K562 (cell line): ENCODE measurements around the gene ABI2. TPM values are rescaled to one million over a fixed set of nuclear protein-coding genes. Genes with fewer than 3 reads are reported as not detected.

Source experiments
- ATAC-seq: fragments of 200-7000 bp; cut with Tn5 transposase; 3 replicates; pipeline ENCODE4 v1.9.1; 2020; ENCODE audit warnings: moderate library complexity
- BruUV-seq: library from RNA; stranded (reverse); fragments of 400-500 nt; replicated peaks from 2 replicates; lab custom pipeline; 2021; lab: Mats Ljungman, UMichigan
- CTCF ChIA-PET: fragments of 300-600 bp; formaldehyde crosslinking; extraction: SDS; loops from one replicate; lab custom pipeline; 2021; ENCODE audit warnings: low intra/inter-chr PET ratio; lab: Yijun Ruan, JAX
- POLR2A ChIA-PET: fragments of 300-600, 350-650 bp; sonication (Branson Sonifier 250); formaldehyde crosslinking; extraction: SDS; loops from one replicate; lab custom pipeline; 2021; ENCODE audit warnings: antibody characterized with exemption, inconsistent platforms; lab: Yijun Ruan, JAX
- DNase-seq, 4 experiments: peaks; one replicate each; pipeline versions ENCODE4 v3.0.0 to v3.0.0-alpha.2; 2011 to 2018; ENCODE audit warnings: low spot score in 3 of 4, mixed read lengths in 3 of 4; ENCODE audit errors: extremely low read depth in 1 of 4
- FAIRE-seq: peaks from 2 replicates; lab custom pipeline; 2011; peaks lifted over from hg19 to GRCh38; lab: Jason Lieb, UNC
- H2AFZ ChIP-seq: 2 replicates; pipeline ENCODE4 v1.6.0; 2011; ENCODE audit warnings: low read depth, low read length, control low read depth, inconsistent platforms
- H3K27ac ChIP-seq: fragments of 200-600 bp; 3 replicates; pipeline ENCODE4 v1.8.0; 2011; ENCODE audit warnings: low read depth, mild to moderate bottlenecking, control low read depth, inconsistent platforms, low read length, moderate library complexity, mixed read lengths; ENCODE audit errors: extremely low read depth
- H3K27me3 ChIP-seq, 2 experiments: fragments of 300-600 bp in 1 of 2; 2 replicates in 1 of 2; 3 replicates in 1 of 2; pipeline versions ENCODE4 v1.6.0 to v1.8.0; 2011; ENCODE audit warnings: inconsistent platforms in 2 of 2, low read length in 2 of 2, mild to moderate bottlenecking in 1 of 2, mixed read lengths in 1 of 2, moderate library complexity in 1 of 2; ENCODE audit not compliant: control insufficient read depth in 2 of 2, insufficient read depth in 2 of 2
- H3K36me3 ChIP-seq: fragments of 300-600 bp; 3 replicates; pipeline ENCODE4 v1.8.0; 2011; ENCODE audit warnings: mild to moderate bottlenecking, low read length, inconsistent platforms; ENCODE audit not compliant: control insufficient read depth, insufficient read depth
- H3K4me1 ChIP-seq, 2 experiments: fragments of 200-600 bp in 1 of 2; replicated peaks in 1 of 2; 2 replicates in 1 of 2; 3 replicates in 1 of 2; pipeline versions ENCODE4 v1.5.1 to v1.8.0; 2011; ENCODE audit warnings: inconsistent platforms in 2 of 2, low read length in 2 of 2, mild to moderate bottlenecking in 1 of 2, mixed read lengths in 1 of 2, moderate library complexity in 1 of 2; ENCODE audit not compliant: control insufficient read depth in 2 of 2, insufficient read depth in 2 of 2
- H3K4me2 ChIP-seq: 2 replicates; pipeline ENCODE4 v1.6.1; 2011; ENCODE audit warnings: low read length, control low read depth, inconsistent platforms, mixed read lengths; ENCODE audit not compliant: insufficient read depth
- H3K4me3 ChIP-seq: fragments of 200-600 bp; sonication (generic), shearing (Covaris generic); 2 replicates; pipeline ENCODE4 v1.5.1; 2016; ENCODE audit warnings: control low read depth, inconsistent platforms
- H3K79me2 ChIP-seq: fragments of 200-600 bp; 3 replicates; pipeline ENCODE4 v1.8.0; 2011; ENCODE audit warnings: low read length, inconsistent platforms; ENCODE audit not compliant: control insufficient read depth, insufficient read depth
- H3K9ac ChIP-seq, 2 experiments: 2 replicates each; pipeline versions ENCODE4 v1.6.0 to v1.6.1; 2011; ENCODE audit warnings: low read depth in 2 of 2, low read length in 2 of 2, control low read depth in 1 of 2, inconsistent platforms in 1 of 2, mild to moderate bottlenecking in 1 of 2, mixed read lengths in 1 of 2; ENCODE audit not compliant: insufficient read depth in 1 of 2
- H3K9me1 ChIP-seq: one replicate; pipeline ENCODE4 v1.6.0; 2011; ENCODE audit warnings: inconsistent platforms, mild to moderate bottlenecking, low read length, moderate library complexity; ENCODE audit not compliant: control insufficient read depth, insufficient read depth
- H3K9me3 ChIP-seq: replicated peaks from 2 replicates; pipeline ENCODE4 v1.5.1; 2011; ENCODE audit warnings: low read depth, low read length, inconsistent platforms; ENCODE audit not compliant: control insufficient read depth, insufficient read depth
- H4K20me1 ChIP-seq: replicated peaks from 2 replicates; pipeline ENCODE4 v1.6.1; 2011; ENCODE audit warnings: low read length, inconsistent platforms, mixed read lengths; ENCODE audit not compliant: control insufficient read depth, insufficient read depth
- CBFA2T2 ChIP-seq: fragments of 450-650 bp; conservative IDR thresholded peaks from 2 replicates; pipeline ENCODE4 v1.6.1; 2017; ENCODE audit warnings: mild to moderate bottlenecking
- KLF16 ChIP-seq: IDR thresholded peaks from 2 replicates; pipeline ENCODE4 v1.6.1; 2016; ENCODE audit warnings: antibody characterized with exemption
- NR2C2 ChIP-seq, 2 experiments: fragments of 200-800 bp in 1 of 2; sonication (Bioruptor generic) in 1 of 2; sonication (generic) in 1 of 2; formaldehyde crosslinking in 1 of 2; IDR thresholded peaks; 2 replicates each; pipeline versions ENCODE4 v1.6.1 to v1.8.0; 2016 to 2022; ENCODE audit warnings: mild to moderate bottlenecking in 1 of 2, missing compliant biosample characterization in 1 of 2, missing genetic modification characterization in 1 of 2, missing genetic modification reagents in 1 of 2
- PHTF2 ChIP-seq: fragments of 250-450 bp; sonication (Bioruptor Pico); IDR thresholded peaks from 2 replicates; pipeline ENCODE4 v1.5.0; 2021; ENCODE audit warnings: mild to moderate bottlenecking
- POLR2AphosphoS2 ChIP-seq: IDR thresholded peaks from 2 replicates; pipeline ENCODE4 v1.6.1; 2012; ENCODE audit warnings: low read length, improper control_type of control experiment
- TCF7 ChIP-seq: sonication (generic); IDR thresholded peaks from 2 replicates; pipeline ENCODE4 v1.6.1; 2016; ENCODE audit warnings: antibody characterized with exemption, borderline replicate concordance
- ZNF184 ChIP-seq: sonication (generic); formaldehyde crosslinking; IDR thresholded peaks from 2 replicates; pipeline ENCODE4 v1.5.0; 2020; ENCODE audit warnings: missing genetic modification reagents
- ZNF707 ChIP-seq: fragments of 250-450 bp; sonication (Bioruptor Pico); conservative IDR thresholded peaks from 2 replicates; pipeline ENCODE4 v1.8.0; 2022; ENCODE audit warnings: inconsistent platforms, mild to moderate bottlenecking, moderate library complexity
- ZNF740 ChIP-seq, 3 experiments: fragments of 200-800 bp in 1 of 3; sonication (Bioruptor generic) in 1 of 3; sonication (generic) in 1 of 3; formaldehyde crosslinking in 1 of 3; IDR thresholded peaks; 2 replicates each; pipeline versions ENCODE4 v1.6.1 to v1.8.0; 2016 to 2022; ENCODE audit warnings: mild to moderate bottlenecking in 2 of 3, missing compliant biosample characterization in 2 of 3, missing genetic modification characterization in 2 of 3, missing genetic modification reagents in 1 of 3
- WGBS: fragments of 100-300 bp; shearing (Covaris generic); methylation state at CpG from one replicate; pipeline ENCODE4 v1.1.6; 2016; ENCODE audit warnings: low coverage, mixed read lengths; ENCODE audit not compliant: insufficient coverage; ENCODE audit errors: missing lambda C conversion rate; 5-methylcytosine and 5-hydroxymethylcytosine counted together
- in situ Hi-C: fragments of 300-500 bp; cut with MboI; formaldehyde crosslinking; loops from 4 replicates; pipeline ENCODE4 v1.15.0; 2018; ENCODE audit warnings: inconsistent platforms, mixed read lengths
- intact Hi-C: fragments of 100-400 bp; cut with micrococcal nuclease; formaldehyde crosslinking; loops from 2 replicates; pipeline ENCODE4 v1.14.2; 2022
- polyA plus RNA-seq, 8 experiments: library from polyadenylated mRNA; depleted of rRNA in 4 of 8; stranded (reverse) in 5 of 8; unstranded in 3 of 8; fragments of >200 nt; fragmentation: Nextera tagmentation in 2 of 8; fragmentation: Illumina TruSeq in 1 of 8; extraction: Ambion mirVana in 2 of 8; extraction: Trizol in 1 of 8; gene quantifications; 2 replicates each; pipeline versions ENCODE4 v1.2.1 to v1.2.3, GENCODE V29; 2011 to 2014; ENCODE audit warnings: inconsistent platforms in 1 of 8, missing spikeins in 1 of 8
- total RNA-seq, 7 experiments: library from RNA; depleted of rRNA in 6 of 7; stranded (reverse); fragments of >200 nt in 6 of 7; fragmentation: Illumina TruSeq in 2 of 7; extraction: Trizol in 2 of 7; gene quantifications; 2 replicates each; pipeline versions ENCODE4 v1.2.1 to v1.2.3, GENCODE V29; 2011 to 2021; ENCODE audit warnings: low replicate concordance in 1 of 7

The ABI2 gene
- total and polyA plus RNA-seq, 9 of the 15 experiments (the other 6 are each of a cell fraction or from before 2014, with no cell fraction given): 5.3 to 24.3 (median 12.2) TPM

GRCh38 chr2:203453858-203454451 is 125.8 kb downstream of the ABI2 start (continued):
- no peak for TF ChIP-seq PHTF2 (CRISPR knock-in tag)

GRCh38 chr2:203455209-203455608 is 127.0 kb downstream of the ABI2 start:
- no peaks in the 10 kb centered on the region for H3K36me3 ChIP-seq
- H3K9me1 ChIP-seq: no peaks in the 10 kb centered on the region
- FAIRE-seq (no peak), DNase-seq (no peak), ATAC-seq (no peak)
- intact Hi-C loops: loop anchor here (2.0 kb wide), 1 partner anchor 230 kb away; no protein-coding TSS in a partner anchor
- WGBS: 44% methylated on average over 3 of the region's 3 CpGs
- no peak overlapping the region for H3K9ac ChIP-seq
- ChIA-PET CTCF (no interaction called here), POLR2A (no interaction called here)
- no peaks in the 10 kb centered on the region for H4K20me1 ChIP-seq
- no peaks in the 10 kb centered on the region for H3K79me2 ChIP-seq
- H3K27me3 ChIP-seq: no peaks in the 10 kb centered on the region
- H3K27ac ChIP-seq: no peak overlapping the region
- no peaks in the 10 kb centered on the region for H3K9me3 ChIP-seq
- no peaks in the 10 kb centered on the region for H3K4me1 ChIP-seq
- H3K4me2 ChIP-seq: no peak overlapping the region
- no peak overlapping the region for H3K4me3 ChIP-seq
- H2AFZ ChIP-seq: no peak overlapping the region
- no TSS peak for BruUV-seq
- no peak for TF ChIP-seq NR2C2 (CRISPR knock-in tag; IDR thresholded peaks at IDR 0.05)
- TF ChIP-seq NR2C2 (tag; IDR thresholded peaks at IDR 0.05): no peak
- TF ChIP-seq CBFA2T2: no peak
- TF ChIP-seq KLF16: no peak
- TF ChIP-seq ZNF740 (CRISPR knock-in tag; IDR thresholded peaks at IDR 0.05): no peak
- no peak for TF ChIP-seq ZNF740 (tag; IDR thresholded peaks at IDR 0.05)
- no peak for TF ChIP-seq ZNF184 (CRISPR knock-in tag)
- TF ChIP-seq POLR2AphosphoS2: no peak
- TF ChIP-seq TCF7: no peak
- TF ChIP-seq ZNF707 (CRISPR knock-in tag): no peak
- in situ Hi-C loops: loop anchor here (25.0 kb wide), 1 partner anchor 868 kb away; no protein-coding TSS in a partner anchor
